ENCODE data around the gene ERG.
A peak's percentile ranks its signal among the peaks of the same experiment; 100 is the strongest.

ERG gene

GRCh38 chr21:38433471-38433870 lies 64.8 kb downstream of the ERG start:
- no peak for DNase-seq (ENCODE audit: low spot score)

- DNase-seq (ENCODE audit: low spot score): no peak
These were observed 67.8 kb downstream of the ERG start for GRCh38 chr21:38430401-38430984.

- no peak for DNase-seq (ENCODE audit: low spot score)
These were observed 69.3 kb downstream of the ERG start for GRCh38 chr21:38429011-38429410.

DNA sequence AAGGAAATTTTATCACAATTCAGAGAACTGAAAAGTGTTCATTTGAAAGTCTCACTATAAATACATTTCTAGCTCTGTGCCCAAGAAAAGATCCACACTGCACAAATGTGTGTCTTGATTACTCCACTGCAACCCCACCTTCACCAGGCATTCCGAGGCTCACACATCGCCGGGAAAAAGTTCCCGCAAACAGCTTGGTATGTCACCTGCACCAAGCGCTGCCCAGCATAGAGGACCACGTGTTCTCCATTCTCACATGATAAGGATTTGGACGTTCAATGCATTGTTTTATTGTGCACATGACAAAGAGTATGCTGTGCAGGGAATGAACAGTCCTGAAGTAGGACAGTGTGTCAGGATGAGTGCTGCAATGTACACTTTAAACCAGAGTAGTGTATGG lies 70.1 kb downstream of the ERG start:
- DNase-seq (ENCODE audit: low spot score): no peak

DNA sequence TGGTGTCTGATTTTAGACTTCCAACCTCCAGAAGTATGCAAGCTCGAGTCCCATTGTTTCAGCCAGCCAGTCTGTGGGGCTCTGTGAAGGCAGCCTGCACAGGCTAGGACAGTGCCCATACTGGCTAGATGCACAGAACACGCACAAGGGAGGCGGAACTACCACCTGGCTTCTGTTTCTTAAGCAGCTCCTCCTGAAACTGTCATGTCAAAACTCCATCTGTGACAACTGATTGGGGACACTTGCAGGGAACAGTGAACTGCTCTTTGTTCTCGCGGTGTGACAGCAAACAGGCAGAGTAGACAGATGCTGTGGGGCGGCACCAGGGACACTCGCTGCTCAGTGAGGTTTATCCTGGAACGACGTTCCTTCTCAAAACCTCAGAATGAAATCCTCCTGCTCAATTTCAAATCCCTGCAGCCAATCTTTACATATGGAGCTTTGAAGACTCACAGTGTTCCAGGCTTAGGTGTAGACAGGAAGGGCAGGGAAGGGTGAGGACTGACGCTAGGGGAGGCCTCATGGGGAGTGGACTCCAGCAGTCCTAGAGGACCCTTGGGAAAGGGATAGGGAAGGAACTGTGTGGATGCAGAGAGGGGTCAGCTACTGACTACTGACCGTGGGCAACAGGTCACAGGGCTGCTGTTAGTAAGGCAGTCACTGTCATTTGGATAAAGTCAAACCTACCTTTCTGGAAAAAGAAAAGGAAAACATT lies 73.8 kb downstream of the ERG start:
- DNase-seq (ENCODE audit: low spot score): no peak

DNA sequence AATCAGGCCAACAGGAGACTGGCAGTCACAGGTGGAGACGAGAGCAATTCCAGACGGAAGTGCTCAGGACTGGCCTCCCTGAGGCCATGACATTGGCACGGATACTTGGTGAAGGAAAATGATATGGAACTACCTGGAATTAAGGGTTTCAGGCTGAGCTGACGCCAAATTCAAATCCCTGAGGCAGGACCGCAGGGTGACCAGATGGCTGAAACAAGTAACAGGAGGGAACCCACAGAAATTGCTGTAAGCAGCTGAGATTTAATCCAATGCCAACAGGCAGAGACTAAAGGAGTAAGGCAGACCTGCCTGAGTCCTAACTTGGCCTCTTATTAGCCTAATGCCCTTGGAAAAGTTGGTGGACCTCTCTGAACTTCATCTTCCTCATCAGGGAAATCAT lies 76.2 kb downstream of the ERG start:
- DNase-seq (ENCODE audit: low spot score): no peak

DNA sequence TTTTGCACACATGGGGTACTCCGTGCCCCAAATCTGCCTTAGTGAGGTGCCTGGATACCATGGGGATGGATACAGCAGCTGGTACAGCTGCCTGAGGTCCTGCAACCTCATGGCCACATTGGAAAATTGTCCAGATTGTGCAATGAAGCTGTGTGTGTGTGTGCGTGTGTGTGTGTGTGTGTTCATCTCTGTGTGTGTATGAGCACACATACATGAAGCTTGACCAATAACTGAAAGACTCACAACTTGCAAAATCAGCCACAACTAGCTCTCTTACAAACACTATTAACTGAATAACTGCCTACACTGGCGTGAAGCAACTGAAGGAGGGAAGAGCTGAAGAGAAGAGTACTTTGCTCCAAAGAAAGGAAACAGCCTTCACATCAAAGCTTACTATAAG lies 78.1 kb downstream of the ERG start:
- DNase-seq (ENCODE audit: low spot score): no peak

DNA sequence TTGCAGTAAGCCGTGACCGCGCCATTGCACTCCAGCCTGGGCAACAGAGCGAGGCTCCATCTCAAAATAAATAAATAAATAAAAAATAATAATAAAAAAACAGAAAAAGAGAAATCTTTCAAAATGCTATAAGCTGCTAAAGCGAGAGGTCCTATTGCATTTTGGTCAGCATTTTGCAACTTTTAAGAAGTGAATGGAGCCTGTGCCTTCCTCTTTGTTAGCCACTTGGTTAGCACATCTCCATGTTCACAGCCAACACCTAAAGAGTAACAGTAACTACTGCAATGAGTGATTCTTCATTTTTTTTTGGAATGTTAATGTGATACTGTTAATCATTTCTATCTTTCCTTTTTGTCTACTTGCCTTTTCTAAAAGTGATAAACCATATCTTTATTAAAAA lies 80.6 kb downstream of the ERG start:
- no peak for DNase-seq (ENCODE audit: low spot score)

DNA sequence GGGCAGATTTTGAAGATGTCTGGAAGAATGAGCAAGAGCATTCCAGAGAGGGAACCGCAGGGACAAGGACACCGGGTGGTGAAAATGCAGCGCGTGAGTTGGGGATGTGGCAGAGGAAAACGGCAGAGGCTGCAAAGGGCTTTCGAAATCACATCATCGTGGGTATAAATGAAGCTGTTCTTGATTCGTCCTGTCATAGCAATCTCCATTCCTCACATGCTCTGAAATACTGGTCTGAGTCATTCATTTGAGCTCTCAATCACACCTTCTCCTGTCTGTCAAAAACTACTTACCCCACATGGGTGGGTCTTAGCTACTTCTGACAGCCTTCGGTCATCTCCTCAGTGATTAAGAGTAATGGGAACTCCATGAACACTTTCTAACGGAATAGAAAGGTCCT lies 81.5 kb downstream of the ERG start:
- DNase-seq (ENCODE audit: low spot score): peak; percentile 19

- no peak for DNase-seq (ENCODE audit: low spot score)
These were observed 84.2 kb downstream of the ERG start for GRCh38 chr21:38413958-38414548.

- DNase-seq (ENCODE audit: low spot score): no peak
These were observed 87.8 kb downstream of the ERG start for GRCh38 chr21:38410466-38410865.

GRCh38 chr21:38409907-38410306 lies 88.4 kb downstream of the ERG start:
- no peak for DNase-seq (ENCODE audit: low spot score)

DNA sequence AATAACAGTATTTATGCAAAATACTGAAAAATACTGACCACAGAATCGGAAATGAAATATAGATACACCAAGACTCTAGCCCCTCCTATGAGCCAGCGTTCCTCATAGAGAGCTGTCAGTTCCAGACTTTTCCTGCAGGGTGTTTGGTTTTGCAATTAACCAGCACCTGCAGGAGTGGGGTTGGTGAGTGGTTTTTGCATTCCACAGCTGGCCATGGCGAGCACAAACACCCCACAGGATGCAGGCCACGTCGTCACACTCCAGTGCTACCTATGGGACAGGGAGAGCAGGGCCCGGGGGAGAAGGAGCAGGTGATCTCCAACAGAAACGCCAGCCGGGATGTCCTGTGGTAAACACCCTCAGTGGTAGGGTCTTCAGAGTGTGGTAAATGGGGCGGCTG lies 94.1 kb downstream of the ERG start:
- DNase-seq (ENCODE audit: low spot score): no peak

DNA sequence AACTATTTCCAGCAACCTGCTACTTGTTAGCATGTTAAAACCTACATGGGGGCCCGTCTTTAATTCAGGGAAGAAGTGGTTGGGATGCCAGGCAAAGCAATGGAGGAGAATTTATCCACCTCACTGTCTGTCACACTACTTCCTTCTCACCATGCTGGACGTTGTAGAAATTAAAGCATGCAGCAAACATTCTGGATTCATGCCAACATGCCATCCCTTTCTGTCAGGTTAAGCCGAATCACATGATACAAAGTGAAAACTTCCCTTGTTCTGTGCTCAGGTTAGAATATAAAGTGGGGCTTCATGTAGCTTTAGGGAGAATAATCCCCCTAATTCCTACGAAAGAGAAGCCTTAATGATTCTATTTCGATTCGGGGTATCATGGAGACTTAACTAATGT lies 95.5 kb downstream of the ERG start:
- no peak for DNase-seq (ENCODE audit: low spot score)

- no peak for DNase-seq (ENCODE audit: low spot score)
These were observed 96.0 kb downstream of the ERG start for GRCh38 chr21:38402291-38402690.

DNA sequence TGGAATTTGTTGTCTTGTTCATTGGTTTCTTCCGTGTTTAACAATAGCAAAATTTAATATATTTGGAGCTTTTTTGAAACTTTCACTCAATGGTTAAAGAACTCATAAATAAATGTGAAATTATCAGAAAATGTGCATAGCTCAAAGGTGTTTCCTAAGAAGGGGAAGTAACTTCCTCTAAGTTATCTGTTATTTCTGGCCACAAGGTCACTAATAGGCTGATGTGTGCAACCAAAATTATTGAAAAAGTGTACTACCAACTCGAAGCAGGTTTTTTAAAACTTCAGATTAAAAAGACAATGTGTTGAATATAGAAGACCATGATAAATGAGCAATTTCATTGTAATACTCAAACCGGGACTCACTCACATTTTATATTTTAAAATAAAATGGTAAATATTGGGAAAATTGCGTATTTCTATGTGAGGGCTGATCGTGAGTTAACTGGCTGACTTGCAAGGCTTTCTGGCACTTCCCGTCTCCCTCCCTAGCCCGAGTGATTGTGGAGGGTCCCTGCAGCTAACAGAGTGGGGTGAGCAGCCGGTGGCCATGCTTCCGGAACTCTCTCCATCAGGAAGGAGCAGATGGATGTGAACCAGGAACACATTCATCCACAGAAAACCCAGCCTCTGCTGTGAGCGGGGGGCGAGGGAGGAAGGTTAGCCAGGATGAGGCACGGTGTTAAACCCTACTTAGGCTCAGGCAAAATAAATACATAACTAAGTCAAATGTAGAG lies 96.9 kb downstream of the ERG start:
- DNase-seq (ENCODE audit: low spot score): no peak

DNA sequence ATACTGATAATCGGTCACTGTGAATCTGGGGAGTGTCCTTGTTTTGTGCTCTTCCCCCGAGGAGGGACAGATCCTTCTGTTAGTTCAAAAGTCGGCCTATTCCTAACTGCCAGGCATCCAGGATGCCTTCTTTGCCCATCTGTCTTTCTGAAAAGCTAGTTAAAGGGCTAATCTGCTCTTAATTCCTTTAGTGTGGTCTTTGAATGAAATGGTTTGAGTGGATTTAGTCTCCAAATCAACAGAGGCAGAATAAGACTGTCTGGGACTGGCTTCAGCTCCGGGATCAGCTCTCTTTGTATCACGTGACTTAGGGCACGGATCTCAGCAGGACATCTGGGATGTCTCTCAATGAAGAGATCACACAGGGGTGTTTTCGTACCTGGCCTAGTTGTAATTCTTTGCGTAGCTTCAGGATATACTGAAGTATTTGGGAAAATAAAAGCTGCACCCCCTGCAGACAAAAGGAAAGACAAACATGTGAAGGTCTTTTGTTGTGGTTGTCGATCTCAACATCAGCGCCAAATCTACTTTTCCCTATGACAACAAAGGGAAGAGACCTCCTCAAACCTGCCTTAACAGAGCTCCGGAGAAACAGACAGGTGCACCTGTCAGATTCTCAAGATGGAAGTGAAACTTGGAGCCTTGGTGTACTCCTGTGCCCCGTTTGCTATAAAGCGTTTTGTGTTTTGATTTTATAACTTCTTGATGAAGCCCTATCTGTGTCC lies 97.9 kb downstream of the ERG start:
- DNase-seq (ENCODE audit: low spot score): no peak

DNA sequence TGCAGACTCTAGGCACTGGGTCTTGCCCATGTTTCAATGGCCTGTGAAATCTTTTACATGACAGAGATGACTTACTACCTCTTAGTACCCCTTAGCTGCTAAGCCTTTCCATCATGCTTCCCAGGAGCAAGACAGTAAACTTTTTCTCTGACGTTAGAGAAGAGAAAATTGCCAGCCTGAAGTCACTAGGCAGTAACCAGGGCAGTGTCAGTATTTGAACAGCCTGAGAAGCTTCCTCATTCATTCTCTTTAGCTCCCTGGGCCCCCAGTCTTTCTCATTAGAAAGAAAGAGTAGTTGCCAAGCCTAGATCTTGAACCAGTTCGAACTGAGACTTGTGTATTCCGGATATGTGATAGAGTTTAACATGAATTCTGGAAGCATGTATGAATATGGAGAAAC lies 99.2 kb downstream of the ERG start:
- no peak for DNase-seq (ENCODE audit: low spot score)

GRCh38 chr21:38396325-38396724 lies 102.0 kb downstream of the ERG start:
- no peak for DNase-seq (ENCODE audit: low spot score)

- DNase-seq (ENCODE audit: low spot score): no peak
These were observed 102.7 kb downstream of the ERG start for GRCh38 chr21:38395581-38395980.

DNA sequence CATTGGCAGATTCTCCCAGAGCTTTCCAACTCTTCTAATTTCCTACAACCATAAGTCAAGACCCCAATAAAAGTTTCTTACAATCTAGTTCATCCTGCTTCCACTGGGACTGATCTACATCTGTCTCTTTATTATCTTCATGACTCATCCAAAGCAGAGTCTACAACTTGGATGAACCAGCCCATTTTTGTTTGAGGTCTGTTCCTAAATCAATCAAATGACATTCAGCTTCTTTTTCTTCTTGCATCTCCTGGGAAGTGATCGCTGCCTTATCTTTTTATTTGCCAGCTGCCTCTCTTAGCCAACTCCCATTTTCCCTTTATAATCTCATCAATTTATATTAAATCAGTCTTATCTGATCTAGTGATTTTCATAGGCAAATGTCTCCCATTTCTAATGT lies 105.6 kb downstream of the ERG start:
- DNase-seq (ENCODE audit: low spot score): no peak

- DNase-seq (ENCODE audit: low spot score): no peak
These were observed 108.4 kb downstream of the ERG start for GRCh38 chr21:38389896-38390295.

DNA sequence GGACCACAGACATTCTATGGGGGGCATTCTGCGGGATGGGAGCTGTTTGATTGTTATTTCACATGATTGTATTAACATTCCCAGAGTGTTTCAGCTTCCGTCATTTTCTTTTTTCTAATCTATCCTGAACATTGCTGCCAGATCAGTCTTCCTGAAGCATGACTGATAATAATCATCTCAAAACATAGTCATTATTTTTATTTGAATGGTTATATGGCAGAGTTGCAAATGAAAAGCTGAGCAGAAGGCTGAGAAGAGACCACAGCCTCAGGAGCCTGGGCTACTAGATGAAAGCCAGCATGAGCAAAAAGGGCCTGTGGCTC lies 109.0 kb downstream of the ERG start:
- no peak for DNase-seq (ENCODE audit: low spot score)
